Nephron (organoid): Measurements from ENCODE around the gene EPHB2.

Experiments
- H3K27ac Mint-ChIP-seq, 3 experiments: 2 replicates each; pipeline ENCODE4 v1.8.0; 2020; ENCODE audit warnings: mixed read lengths in 3 of 3, mild to moderate bottlenecking in 2 of 3, moderate library complexity in 1 of 3
- H3K27me3 Mint-ChIP-seq: 2 replicates; pipeline ENCODE4 v1.8.0; 2021; ENCODE audit warnings: low read depth, mild to moderate bottlenecking, moderate library complexity, mixed read lengths
- H3K36me3 Mint-ChIP-seq: 2 replicates; pipeline ENCODE4 v1.8.0; 2020; ENCODE audit warnings: low read depth, mixed read lengths
- H3K4me1 Mint-ChIP-seq: 2 replicates; pipeline ENCODE4 v1.8.0; 2020; ENCODE audit warnings: mixed read lengths
- H3K4me3 Mint-ChIP-seq, 3 experiments: 2 replicates each; pipeline ENCODE4 v1.8.0; 2020; ENCODE audit warnings: mild to moderate bottlenecking in 3 of 3, mixed read lengths in 3 of 3, moderate library complexity in 2 of 3
- H3K9me3 Mint-ChIP-seq: 2 replicates; pipeline ENCODE4 v1.8.0; 2020; ENCODE audit warnings: mixed read lengths
- CTCF ChIP-seq, 3 experiments: fragments of 200-600 bp; sonication (generic); IDR thresholded peaks; one replicate each; pipeline ENCODE4 v1.5.0; 2021; ENCODE audit warnings: antibody characterized with exemption in 3 of 3; ENCODE audit not compliant: unreplicated experiment in 3 of 3

Gene EPHB2

DNA sequence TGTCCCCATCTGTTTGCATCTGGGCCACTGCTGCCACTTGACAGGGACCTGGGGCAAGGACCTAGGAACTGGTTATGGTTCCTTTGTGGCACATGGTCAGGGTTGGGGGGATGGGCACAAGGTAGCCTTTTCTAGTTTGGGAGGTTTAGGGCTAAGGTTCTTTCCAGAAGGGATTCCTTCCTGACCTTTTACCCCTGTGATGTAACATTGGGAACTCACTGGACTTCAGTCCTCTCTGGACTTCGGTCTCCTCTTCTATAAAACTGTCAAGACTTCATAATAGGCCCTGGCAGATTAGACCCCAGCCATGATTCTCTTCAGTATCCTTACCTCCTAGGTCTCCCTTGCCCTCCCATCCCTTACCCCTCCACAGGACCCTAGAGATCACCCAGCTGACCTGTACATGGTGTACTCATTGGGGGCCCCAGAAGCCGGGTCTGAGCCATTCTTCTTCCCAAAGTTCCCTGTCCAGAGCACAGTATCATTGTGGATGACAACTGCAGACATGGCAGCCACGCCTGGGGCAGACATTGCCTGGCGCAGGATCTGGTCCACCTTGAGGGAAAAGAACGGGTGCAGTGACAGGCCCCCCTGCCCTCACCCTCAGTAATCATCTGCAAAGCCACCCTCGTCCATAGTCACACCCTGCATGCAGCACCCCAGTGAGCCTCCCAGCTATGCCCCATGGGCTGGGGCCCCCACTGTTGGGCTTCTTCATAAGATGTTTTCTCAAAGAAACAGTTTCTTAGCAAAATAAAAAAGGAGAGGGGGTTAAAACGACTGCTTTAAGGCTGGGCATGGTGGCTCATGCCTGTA, 249.1 kb downstream of the EPHB2 start:
- H3K36me3 Mint-ChIP-seq: no peaks in the 10 kb centered on the region
- H3K27me3 Mint-ChIP-seq: peaks cover 14% of the 10 kb centered on the region
- H3K4me1 Mint-ChIP-seq: no peaks in the 10 kb centered on the region
- no peak for TF ChIP-seq CTCF (IDR thresholded peaks at IDR 0.05; ENCODE audit: unreplicated experiment in 3 of 3)
- no peaks in the 10 kb centered on the region for H3K9me3 Mint-ChIP-seq
- H3K27ac Mint-ChIP-seq: no peak overlapping the region
- H3K4me3 Mint-ChIP-seq: no peak overlapping the region

GRCh38 chr1:22962558-22962957, 251.9 kb downstream of the EPHB2 start:
- H3K4me1 Mint-ChIP-seq: no peaks in the 10 kb centered on the region
- H3K4me3 Mint-ChIP-seq: no peak overlapping the region
- peaks cover 11% of the 10 kb centered on the region for H3K9me3 Mint-ChIP-seq
- TF ChIP-seq CTCF (IDR thresholded peaks at IDR 0.05; ENCODE audit: unreplicated experiment in 3 of 3): no peak
- H3K27me3 Mint-ChIP-seq: peaks cover 19% of the 10 kb centered on the region
- H3K27ac Mint-ChIP-seq: no peak overlapping the region
- no peaks in the 10 kb centered on the region for H3K36me3 Mint-ChIP-seq

DNA sequence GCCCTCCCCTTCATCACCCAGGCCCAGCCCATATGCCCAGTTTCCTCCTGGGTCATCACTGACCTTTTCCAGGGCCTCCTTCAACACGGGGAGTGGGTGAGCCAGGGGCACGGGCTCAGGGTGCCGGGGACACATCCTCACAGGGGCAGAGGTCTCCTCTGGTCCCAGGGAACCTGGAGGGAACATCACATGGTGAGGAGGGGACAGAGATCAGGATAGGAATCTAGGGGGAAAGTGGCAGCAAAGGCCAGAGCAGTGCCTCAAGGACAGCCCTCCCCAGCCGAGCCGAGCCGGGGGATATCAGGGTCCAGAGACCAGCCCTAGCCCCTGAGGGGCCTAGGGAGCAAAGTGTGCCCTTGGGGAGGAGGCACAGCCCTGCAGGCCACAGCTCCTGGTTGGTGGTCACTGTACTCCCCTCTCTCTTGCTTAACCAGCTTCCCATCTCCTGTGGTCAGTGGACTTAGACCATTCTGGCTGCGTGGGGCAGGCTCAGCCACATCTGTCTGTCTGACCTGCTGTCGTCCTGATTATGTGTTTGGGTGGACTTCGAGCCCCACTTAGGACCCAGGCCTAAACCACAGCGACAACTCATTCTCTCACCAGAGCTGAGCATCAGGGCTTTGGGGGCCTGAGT, 252.5 kb downstream of the EPHB2 start:
- H3K27me3 Mint-ChIP-seq: peaks cover 19% of the 10 kb centered on the region
- H3K36me3 Mint-ChIP-seq: no peaks in the 10 kb centered on the region
- TF ChIP-seq CTCF (IDR thresholded peaks at IDR 0.05; ENCODE audit: unreplicated experiment in 3 of 3): no peak
- no peak overlapping the region for H3K4me3 Mint-ChIP-seq
- H3K27ac Mint-ChIP-seq: peak overlapping the region in 1 of 3 experiments; percentile 56
- no peaks in the 10 kb centered on the region for H3K4me1 Mint-ChIP-seq
- peaks cover 11% of the 10 kb centered on the region for H3K9me3 Mint-ChIP-seq

- no peak overlapping the region for H3K27ac Mint-ChIP-seq
- H3K4me1 Mint-ChIP-seq: peaks cover 21% of the 10 kb centered on the region
- TF ChIP-seq CTCF (IDR thresholded peaks at IDR 0.05; ENCODE audit: unreplicated experiment in 3 of 3): no peak
- peaks cover 23% of the 10 kb centered on the region for H3K27me3 Mint-ChIP-seq
- peaks cover 11% of the 10 kb centered on the region for H3K9me3 Mint-ChIP-seq
- no peaks in the 10 kb centered on the region for H3K36me3 Mint-ChIP-seq
- no peak overlapping the region for H3K4me3 Mint-ChIP-seq
Measured at GRCh38 chr1:22966309-22966708, 255.7 kb downstream of the EPHB2 start.

- TF ChIP-seq CTCF (IDR thresholded peaks at IDR 0.05; ENCODE audit: unreplicated experiment in 3 of 3): no peak
Measured at GRCh38 chr1:22967833-22968232, 257.2 kb downstream of the EPHB2 start.

More at GRCh38 chr1:22967833-22968232, 257.2 kb downstream of the EPHB2 start:
- Mint-ChIP-seq H3K36me3 (no peaks in the 10 kb centered on the region), H3K4me3 (no peak overlapping the region), H3K27ac (no peak overlapping the region), H3K4me1 (peaks cover 30% of the 10 kb centered on the region), H3K9me3 (peaks cover 11% of the 10 kb centered on the region), H3K27me3 (peaks cover 26% of the 10 kb centered on the region)
